Measurements from ENCODE around the gene PHLDA2.
"Not testable (repeated sequence)": the region's sequence is repeated elsewhere in the genome, so short reads cannot be mapped to it uniquely, and the experiment has no call there.

Gene PHLDA2

DNA sequence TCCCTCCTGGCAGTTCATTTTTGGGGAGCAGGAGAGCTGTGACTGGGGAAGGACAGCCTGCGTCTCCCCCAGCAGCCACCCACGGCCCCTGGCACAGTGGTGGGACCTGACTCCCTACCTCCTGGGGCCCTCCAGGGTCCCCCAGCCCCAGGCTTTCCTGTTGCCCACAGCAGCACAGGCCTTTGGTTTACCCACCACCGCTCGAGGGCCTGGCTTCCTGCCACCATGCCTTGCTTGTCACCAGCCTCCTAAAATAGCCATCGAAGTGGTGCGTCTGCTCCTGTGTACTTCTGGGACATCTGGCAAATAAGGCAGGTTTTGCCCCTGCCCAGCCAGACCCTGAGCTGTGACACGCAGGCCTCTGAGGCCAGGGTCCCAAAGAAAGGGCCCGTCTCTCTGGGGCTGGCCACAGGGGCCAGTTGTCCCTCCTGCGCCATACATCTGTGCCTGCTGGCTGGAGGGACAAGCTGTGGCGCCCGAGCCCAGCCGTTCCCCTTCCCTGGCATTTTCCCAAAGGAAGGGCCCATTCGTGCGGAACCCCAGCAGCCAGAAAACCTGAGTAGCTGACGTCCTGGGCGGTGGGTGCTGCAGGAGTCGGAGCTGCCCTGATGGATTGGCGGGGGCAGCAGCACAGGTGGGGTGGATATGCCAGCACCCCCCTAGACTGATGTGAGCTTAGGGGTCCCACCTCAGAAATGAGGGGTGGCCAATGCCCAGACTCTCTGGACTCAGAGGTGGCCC, 14.6 kb downstream of the PHLDA2 start:
- Histone ChIP-seq H3K9ac (ENCODE audit: low read length) (no peak overlapping the region), H3K9me3 (ENCODE audit: control insufficient read depth, low read length) (no peaks in the 10 kb centered on the region), H3K27me3 (ENCODE audit: control insufficient read depth, insufficient read depth, low read length) (no peaks in the 10 kb centered on the region), H3K4me1 (ENCODE audit: control insufficient read depth, insufficient read depth, low read length) (peaks cover 40% of the 10 kb centered on the region), H3K36me3 (ENCODE audit: control insufficient read depth, insufficient read depth, low read length) (no peaks in the 10 kb centered on the region), H3K4me3 (ENCODE audit: low read length) (no peak overlapping the region)

DNA sequence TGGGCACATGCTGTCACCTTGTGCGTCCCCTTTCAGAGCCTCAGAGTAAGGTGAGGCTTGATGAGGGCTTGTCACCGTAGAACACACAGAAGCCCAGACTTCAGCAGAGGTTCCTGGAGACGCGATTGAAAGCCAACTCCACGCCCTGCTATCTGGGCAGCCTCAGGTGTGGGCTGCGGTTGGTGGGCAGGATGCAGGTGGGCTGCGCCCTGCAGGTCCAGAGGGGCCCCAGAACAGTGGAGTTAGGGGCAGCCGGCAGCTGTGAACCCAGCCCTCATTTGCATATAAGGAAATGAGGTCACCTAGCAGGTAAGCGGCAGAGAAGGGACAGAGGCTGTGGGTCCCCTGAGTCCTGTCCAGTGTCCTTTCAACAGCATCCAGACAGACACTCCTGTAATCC, 15.4 kb downstream of the PHLDA2 start:
- Histone ChIP-seq H3K9me3 (ENCODE audit: control insufficient read depth, low read length) (no peaks in the 10 kb centered on the region), H3K4me1 (ENCODE audit: control insufficient read depth, insufficient read depth, low read length) (peaks cover 40% of the 10 kb centered on the region), H3K36me3 (ENCODE audit: control insufficient read depth, insufficient read depth, low read length) (no peaks in the 10 kb centered on the region), H3K27me3 (ENCODE audit: control insufficient read depth, insufficient read depth, low read length) (no peaks in the 10 kb centered on the region), H3K9ac (ENCODE audit: low read length) (no peak overlapping the region), H3K4me3 (ENCODE audit: low read length) (no peak overlapping the region)

GRCh38 chr11:2913019-2913431, 16.2 kb downstream of the PHLDA2 start:
- Histone ChIP-seq H3K9me3 (ENCODE audit: control insufficient read depth, low read length) (no peaks in the 10 kb centered on the region), H3K27me3 (ENCODE audit: control insufficient read depth, insufficient read depth, low read length) (no peaks in the 10 kb centered on the region), H3K36me3 (ENCODE audit: control insufficient read depth, insufficient read depth, low read length) (no peaks in the 10 kb centered on the region), H3K4me1 (ENCODE audit: control insufficient read depth, insufficient read depth, low read length) (peaks cover 40% of the 10 kb centered on the region), H3K4me3 (ENCODE audit: low read length) (no peak overlapping the region), H3K9ac (ENCODE audit: low read length) (peak overlapping the region; percentile 58)

DNA sequence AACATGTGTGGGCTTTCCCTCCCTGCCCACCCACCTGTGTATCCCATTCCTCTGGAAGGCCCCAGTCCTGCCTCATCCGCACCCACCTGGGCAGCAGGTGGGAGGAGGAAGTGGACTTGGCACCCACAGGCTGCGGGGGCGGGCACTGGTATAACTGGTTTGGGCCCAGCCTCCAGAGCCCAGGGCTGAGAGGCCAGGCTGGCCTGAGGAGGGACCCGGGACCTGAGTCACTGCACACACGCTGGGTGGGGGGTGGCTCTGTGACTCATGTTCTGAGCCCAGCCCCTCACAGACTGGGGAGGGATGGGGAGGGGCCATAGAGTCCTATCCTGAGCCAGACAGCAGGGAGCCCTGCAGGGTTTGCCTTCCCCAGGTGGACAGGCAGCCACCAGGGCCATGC, 16.7 kb downstream of the PHLDA2 start:
- H3K4me1 ChIP-seq (ENCODE audit: control insufficient read depth, insufficient read depth, low read length), result peaks cover 40% of the 10 kb centered on the region
- H3K27me3 ChIP-seq (ENCODE audit: control insufficient read depth, insufficient read depth, low read length), result no peaks in the 10 kb centered on the region
- H3K9me3 ChIP-seq (ENCODE audit: control insufficient read depth, low read length), result no peaks in the 10 kb centered on the region
- peak overlapping the region; percentile 69 for H3K9ac ChIP-seq (ENCODE audit: low read length)
- no peak overlapping the region for H3K4me3 ChIP-seq (ENCODE audit: low read length)
- H3K36me3 ChIP-seq (ENCODE audit: control insufficient read depth, insufficient read depth, low read length), result no peaks in the 10 kb centered on the region

DNA sequence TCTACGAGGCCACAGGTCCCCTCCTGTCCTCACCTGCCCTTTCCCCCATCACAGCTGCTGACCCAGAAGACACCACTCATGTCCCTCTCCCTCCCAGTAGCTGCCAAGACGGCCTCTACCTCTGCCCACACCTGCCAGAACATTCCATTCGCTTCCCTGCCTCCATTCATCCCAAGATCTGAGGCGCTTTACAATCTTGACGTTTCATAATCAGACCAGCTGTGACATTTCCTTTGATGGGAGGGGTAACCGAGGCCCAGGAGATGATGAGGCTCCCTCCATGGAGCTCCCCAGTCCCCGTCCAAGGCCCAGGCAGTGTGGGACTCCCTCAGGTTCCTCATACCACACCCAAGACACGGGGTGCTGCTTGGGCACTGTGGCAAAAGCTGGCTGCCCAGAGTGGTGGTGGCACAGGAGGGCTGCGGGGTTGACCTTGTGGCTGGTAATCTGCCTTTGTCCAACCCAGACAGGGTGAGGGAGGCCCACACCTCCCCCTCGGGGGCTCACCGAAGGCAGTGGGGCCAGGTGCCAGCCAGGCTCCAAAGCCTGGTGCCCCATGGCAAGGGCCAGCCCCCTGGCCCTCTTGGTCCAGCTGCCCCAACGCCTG, 17.3 kb downstream of the PHLDA2 start:
- no peaks in the 10 kb centered on the region for H3K9me3 ChIP-seq (ENCODE audit: control insufficient read depth, low read length)
- no peak overlapping the region for H3K4me3 ChIP-seq (ENCODE audit: low read length)
- H3K36me3 ChIP-seq (ENCODE audit: control insufficient read depth, insufficient read depth, low read length), result no peaks in the 10 kb centered on the region
- H3K9ac ChIP-seq (ENCODE audit: low read length), result peak overlapping the region; percentile 69
- peaks cover 40% of the 10 kb centered on the region for H3K4me1 ChIP-seq (ENCODE audit: control insufficient read depth, insufficient read depth, low read length)
- no peaks in the 10 kb centered on the region for H3K27me3 ChIP-seq (ENCODE audit: control insufficient read depth, insufficient read depth, low read length)

GRCh38 chr11:2911088-2911784, 18.0 kb downstream of the PHLDA2 start:
- peak overlapping the region; percentile 69 for H3K9ac ChIP-seq (ENCODE audit: low read length)
- no peak overlapping the region for H3K4me3 ChIP-seq (ENCODE audit: low read length)
- H3K9me3 ChIP-seq (ENCODE audit: control insufficient read depth, low read length), result no peaks in the 10 kb centered on the region
- H3K27me3 ChIP-seq (ENCODE audit: control insufficient read depth, insufficient read depth, low read length), result no peaks in the 10 kb centered on the region
- peaks cover 40% of the 10 kb centered on the region for H3K4me1 ChIP-seq (ENCODE audit: control insufficient read depth, insufficient read depth, low read length)
- no peaks in the 10 kb centered on the region for H3K36me3 ChIP-seq (ENCODE audit: control insufficient read depth, insufficient read depth, low read length)

- no peak overlapping the region for H3K4me3 ChIP-seq (ENCODE audit: low read length)
- no peaks in the 10 kb centered on the region for H3K27me3 ChIP-seq (ENCODE audit: control insufficient read depth, insufficient read depth, low read length)
- no peaks in the 10 kb centered on the region for H3K36me3 ChIP-seq (ENCODE audit: control insufficient read depth, insufficient read depth, low read length)
- H3K4me1 ChIP-seq (ENCODE audit: control insufficient read depth, insufficient read depth, low read length), result peaks cover 40% of the 10 kb centered on the region
- H3K9me3 ChIP-seq (ENCODE audit: control insufficient read depth, low read length), result no peaks in the 10 kb centered on the region
- no peak overlapping the region for H3K9ac ChIP-seq (ENCODE audit: low read length)
Observed at GRCh38 chr11:2910401-2910955, 18.7 kb downstream of the PHLDA2 start.

DNA sequence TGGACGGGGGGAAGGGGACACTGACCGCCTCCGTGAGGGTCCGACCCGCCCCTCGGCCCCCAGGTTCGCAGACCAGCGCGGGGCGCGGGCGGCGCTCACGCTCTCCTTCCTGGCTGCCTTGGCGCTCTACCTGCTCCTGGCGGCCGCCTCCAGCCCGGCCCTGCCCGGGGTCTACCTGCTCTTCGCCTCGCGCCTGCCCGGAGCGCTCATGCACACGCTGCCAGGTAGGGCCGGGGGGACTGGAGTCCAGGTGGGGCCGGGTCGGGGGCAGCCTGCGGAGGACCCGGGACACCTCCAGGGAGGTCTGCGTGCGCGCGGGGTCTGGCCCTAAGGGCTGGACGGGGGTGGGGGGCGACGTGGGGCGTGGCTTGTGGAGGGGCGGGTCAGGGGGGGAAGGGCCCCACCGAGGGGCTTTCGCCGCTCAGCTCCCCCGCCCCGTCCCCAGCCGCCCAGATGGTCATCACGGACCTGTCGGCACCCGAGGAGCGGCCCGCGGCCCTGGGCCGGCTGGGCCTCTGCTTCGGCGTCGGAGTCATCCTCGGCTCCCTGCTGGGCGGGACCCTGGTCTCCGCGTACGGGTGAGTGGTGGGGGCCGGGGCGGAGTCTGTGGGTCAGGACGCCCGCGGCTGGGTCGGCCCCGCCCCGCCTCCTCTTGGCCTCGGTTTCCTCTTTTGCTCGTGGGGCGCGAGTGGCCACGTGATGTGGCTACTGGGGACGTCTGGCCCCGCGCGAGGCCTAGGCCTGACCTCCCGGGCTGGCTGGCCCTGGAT, 19.9 kb downstream of the PHLDA2 start:
- no peak overlapping the region for H3K4me3 ChIP-seq (ENCODE audit: low read length)

GRCh38 chr11:2908130-2908529, 21.1 kb downstream of the PHLDA2 start:
- Histone ChIP-seq H3K36me3 (ENCODE audit: control insufficient read depth, insufficient read depth, low read length) (no peaks in the 10 kb centered on the region), H3K4me1 (ENCODE audit: control insufficient read depth, insufficient read depth, low read length) (peaks cover 45% of the 10 kb centered on the region), H3K9me3 (ENCODE audit: control insufficient read depth, low read length) (no peaks in the 10 kb centered on the region), H3K4me3 (ENCODE audit: low read length) (no peak overlapping the region), H3K27me3 (ENCODE audit: control insufficient read depth, insufficient read depth, low read length) (no peaks in the 10 kb centered on the region), H3K9ac (ENCODE audit: low read length) (no peak overlapping the region)

More for the DNA sequence above, 19.9 kb downstream of the PHLDA2 start:
- no peaks in the 10 kb centered on the region for H3K36me3 ChIP-seq (ENCODE audit: control insufficient read depth, insufficient read depth, low read length)
- H3K9me3 ChIP-seq (ENCODE audit: control insufficient read depth, low read length), result no peaks in the 10 kb centered on the region
- H3K4me1 ChIP-seq (ENCODE audit: control insufficient read depth, insufficient read depth, low read length), result peaks cover 45% of the 10 kb centered on the region
- H3K27me3 ChIP-seq (ENCODE audit: control insufficient read depth, insufficient read depth, low read length), result no peaks in the 10 kb centered on the region
- H3K9ac ChIP-seq (ENCODE audit: low read length), result no peak overlapping the region

- not testable (repeated sequence) for H3K9me3 ChIP-seq (ENCODE audit: control insufficient read depth, low read length); H3K4me3 ChIP-seq (ENCODE audit: low read length); H3K36me3 ChIP-seq (ENCODE audit: control insufficient read depth, insufficient read depth, low read length); H3K27me3 ChIP-seq (ENCODE audit: control insufficient read depth, insufficient read depth, low read length); H3K9ac ChIP-seq (ENCODE audit: low read length)
- H3K4me1 ChIP-seq (ENCODE audit: control insufficient read depth, insufficient read depth, low read length), result peaks cover 35% of the 10 kb centered on the region
Observed at GRCh38 chr11:2905299-2905698, 23.9 kb downstream of the PHLDA2 start.

GRCh38 chr11:2904153-2905052, 24.8 kb downstream of the PHLDA2 start:
- Histone ChIP-seq H3K27me3 (ENCODE audit: control insufficient read depth, insufficient read depth, low read length) (no peaks in the 10 kb centered on the region), H3K9ac (ENCODE audit: low read length) (peak overlapping the region; percentile 75), H3K4me1 (ENCODE audit: control insufficient read depth, insufficient read depth, low read length) (peaks cover 42% of the 10 kb centered on the region), H3K4me3 (ENCODE audit: low read length) (peak overlapping the region; percentile 55), H3K36me3 (ENCODE audit: control insufficient read depth, insufficient read depth, low read length) (no peaks in the 10 kb centered on the region), H3K9me3 (ENCODE audit: control insufficient read depth, low read length) (no peaks in the 10 kb centered on the region)
